ENCODE measurements around the gene PDE2A.

PDE2A gene

DNA sequence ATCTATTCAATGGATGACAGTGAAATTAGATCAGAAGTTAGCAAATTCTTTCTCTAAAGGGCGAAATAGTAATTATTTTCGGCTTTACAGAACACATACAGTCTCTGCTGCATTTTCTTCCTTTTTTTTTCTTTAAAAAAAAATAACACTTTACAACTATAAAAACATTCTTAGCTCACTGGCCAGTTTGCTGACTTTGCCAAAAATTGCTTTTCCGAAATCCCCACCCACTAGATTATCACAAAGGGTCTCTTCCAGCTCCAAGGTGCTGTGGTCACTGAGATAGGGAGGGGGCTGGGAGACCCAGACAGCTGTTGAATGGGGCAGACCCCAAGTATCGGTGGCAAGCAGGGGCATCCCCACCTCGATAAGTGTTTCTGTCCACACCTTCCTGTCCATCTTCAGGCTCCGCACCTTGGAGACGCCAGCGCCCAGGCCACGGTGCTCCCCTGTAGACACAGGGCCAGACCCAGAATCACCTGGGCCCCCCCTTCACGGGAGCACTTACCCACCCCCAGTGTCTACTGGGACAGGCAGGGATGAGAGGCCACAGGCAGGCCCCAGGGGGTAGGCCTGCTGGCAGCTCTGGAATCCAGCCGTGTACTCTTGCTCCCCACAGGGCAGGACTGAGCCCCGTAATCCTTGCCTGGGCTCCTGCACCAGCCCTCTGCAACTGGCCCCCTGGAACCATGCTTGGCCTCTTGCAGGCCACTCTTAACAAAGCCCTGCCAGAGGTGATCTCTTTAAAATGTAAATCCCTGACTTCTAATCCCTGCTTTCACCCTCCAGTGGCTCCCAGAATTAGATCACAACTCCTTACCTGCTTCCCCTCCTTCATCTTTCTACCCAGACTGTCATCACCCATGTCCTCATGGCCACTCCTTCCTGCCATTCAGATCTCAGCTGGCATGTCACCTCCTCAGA lies 31.5 kb upstream of the PDE2A start:
- no peaks in the 10 kb centered on the region for H3K9me3 ChIP-seq (ENCODE audit: control insufficient read depth, low read length)
- H3K36me3 ChIP-seq (ENCODE audit: control insufficient read depth, insufficient read depth, low read length): peaks cover 92% of the 10 kb centered on the region
- DNase-seq: no peak
- H3K27me3 ChIP-seq (replicated peaks; ENCODE audit: control insufficient read depth, insufficient read depth, low read length, poor library complexity, severe bottlenecking): no peaks in the 10 kb centered on the region
- H3K4me3 ChIP-seq (ENCODE audit: insufficient read depth, low read depth, low read length, poor library complexity, severe bottlenecking): no peak overlapping the region
- no peak overlapping the region for H3K27ac ChIP-seq (ENCODE audit: insufficient read depth, low read length, poor library complexity, severe bottlenecking)
- H3K4me1 ChIP-seq (ENCODE audit: control insufficient read depth, insufficient read depth, low read length, poor library complexity, severe bottlenecking): no peaks in the 10 kb centered on the region

DNA sequence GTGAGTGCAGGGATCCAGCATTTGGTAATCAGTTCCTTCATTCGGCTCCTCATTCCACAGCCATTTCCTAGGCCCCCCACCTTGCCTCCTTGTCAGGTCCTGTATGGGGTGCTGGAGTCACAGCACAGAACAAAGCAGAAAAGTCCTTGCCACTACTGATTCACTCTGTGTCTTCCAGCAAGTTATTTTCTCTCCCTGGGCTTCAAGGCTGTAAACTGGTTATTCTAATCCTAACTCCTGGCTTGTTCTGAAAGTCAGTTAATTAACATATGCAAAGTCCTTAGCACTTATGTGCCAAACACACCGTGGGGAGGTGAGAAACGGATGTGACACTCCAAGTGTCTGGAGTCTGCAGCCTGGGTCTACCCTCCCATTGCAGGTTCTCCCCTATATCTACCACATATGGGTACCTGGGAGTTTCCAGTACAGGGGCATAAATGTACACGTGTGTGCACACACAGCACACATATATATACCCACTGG lies 30.6 kb upstream of the PDE2A start:
- Histone ChIP-seq H3K9me3 (ENCODE audit: control insufficient read depth, low read length) (no peaks in the 10 kb centered on the region), H3K36me3 (ENCODE audit: control insufficient read depth, insufficient read depth, low read length) (peaks cover 92% of the 10 kb centered on the region), H3K27ac (ENCODE audit: insufficient read depth, low read length, poor library complexity, severe bottlenecking) (no peak overlapping the region), H3K4me3 (ENCODE audit: insufficient read depth, low read depth, low read length, poor library complexity, severe bottlenecking) (no peak overlapping the region), H3K27me3 (replicated peaks; ENCODE audit: control insufficient read depth, insufficient read depth, low read length, poor library complexity, severe bottlenecking) (no peaks in the 10 kb centered on the region), H3K4me1 (ENCODE audit: control insufficient read depth, insufficient read depth, low read length, poor library complexity, severe bottlenecking) (no peaks in the 10 kb centered on the region)
- no peak for DNase-seq

DNA sequence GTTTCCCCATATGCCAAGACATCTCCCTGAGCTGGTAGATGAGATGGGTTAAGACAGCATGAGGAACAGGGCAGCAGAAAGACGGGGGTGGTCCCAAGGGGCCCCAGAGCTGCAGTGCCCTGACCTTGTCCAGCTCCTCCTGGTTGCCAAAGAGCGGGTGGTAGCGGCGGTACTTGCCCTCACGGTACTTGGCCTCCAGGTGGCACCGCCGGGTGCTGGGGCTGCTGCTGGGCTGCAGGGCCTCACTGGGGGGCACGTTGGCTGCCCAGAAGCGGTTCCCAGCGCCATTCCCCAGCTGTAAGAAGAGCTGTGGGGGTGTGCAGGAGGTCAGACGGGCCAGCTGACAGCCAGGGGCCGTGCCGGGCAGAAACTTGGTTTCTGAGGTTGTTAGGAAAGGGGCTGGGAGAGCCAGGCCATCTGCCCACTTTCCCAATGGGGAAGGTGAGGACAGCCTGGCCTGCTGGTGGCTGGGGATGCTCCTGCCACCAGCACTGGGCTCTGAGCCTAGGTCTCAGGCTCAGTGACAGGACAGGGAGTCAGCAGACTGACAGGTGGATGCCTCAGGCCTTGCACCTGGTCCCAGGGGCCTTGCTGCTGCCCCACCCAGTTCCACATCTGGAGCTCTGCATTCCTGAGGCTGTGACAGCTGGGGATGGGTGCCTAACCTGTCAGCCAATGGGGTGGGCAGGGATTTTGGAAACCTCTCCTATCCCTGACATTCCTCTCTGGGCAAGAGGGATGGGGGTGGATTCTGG lies 30.0 kb upstream of the PDE2A start:
- H3K9me3 ChIP-seq (ENCODE audit: control insufficient read depth, low read length): no peaks in the 10 kb centered on the region
- H3K27me3 ChIP-seq (replicated peaks; ENCODE audit: control insufficient read depth, insufficient read depth, low read length, poor library complexity, severe bottlenecking): no peaks in the 10 kb centered on the region
- H3K4me3 ChIP-seq (ENCODE audit: insufficient read depth, low read depth, low read length, poor library complexity, severe bottlenecking): no peak overlapping the region
- peaks cover 92% of the 10 kb centered on the region for H3K36me3 ChIP-seq (ENCODE audit: control insufficient read depth, insufficient read depth, low read length)
- no peak overlapping the region for H3K27ac ChIP-seq (ENCODE audit: insufficient read depth, low read length, poor library complexity, severe bottlenecking)
- H3K4me1 ChIP-seq (ENCODE audit: control insufficient read depth, insufficient read depth, low read length, poor library complexity, severe bottlenecking): no peaks in the 10 kb centered on the region
- no peak for DNase-seq

DNA sequence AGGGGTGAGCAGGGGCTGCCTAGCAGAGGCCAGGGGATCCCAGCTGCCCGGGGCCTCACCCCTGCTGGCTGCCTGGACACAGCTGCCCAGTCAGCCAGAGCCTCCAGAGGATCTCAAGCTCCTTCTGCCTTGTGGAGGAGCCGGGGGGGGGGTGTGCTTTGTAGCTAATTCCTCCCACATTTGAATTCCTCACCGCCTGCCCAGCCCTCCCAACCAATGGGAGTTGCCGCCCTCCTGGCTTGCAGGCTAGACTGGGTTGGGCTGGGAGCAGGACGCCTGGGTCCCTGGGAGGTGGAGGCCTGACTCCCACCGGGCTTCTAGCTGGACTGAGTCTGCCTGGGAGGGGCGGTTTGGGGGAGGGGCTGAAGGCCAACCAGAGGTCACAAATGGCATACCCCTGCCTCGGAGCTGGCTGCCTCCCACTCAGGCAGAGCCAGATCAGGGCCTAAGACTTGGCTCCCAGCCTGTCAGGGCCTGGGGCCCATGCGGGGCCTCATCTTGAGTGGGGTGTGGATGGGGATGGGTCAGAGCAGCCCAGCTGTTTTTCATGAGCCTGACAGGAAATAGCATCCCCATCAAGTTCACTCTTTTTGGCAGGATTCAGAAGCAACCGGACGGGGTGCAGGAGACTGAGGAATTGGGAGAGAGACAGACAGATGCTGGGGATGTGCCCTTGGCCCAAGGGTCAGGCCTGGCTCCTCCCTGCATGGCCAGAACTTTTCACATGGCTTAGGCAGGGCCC lies 29.2 kb upstream of the PDE2A start:
- peaks cover 92% of the 10 kb centered on the region for H3K36me3 ChIP-seq (ENCODE audit: control insufficient read depth, insufficient read depth, low read length)
- H3K27me3 ChIP-seq (replicated peaks; ENCODE audit: control insufficient read depth, insufficient read depth, low read length, poor library complexity, severe bottlenecking): no peaks in the 10 kb centered on the region
- H3K4me1 ChIP-seq (ENCODE audit: control insufficient read depth, insufficient read depth, low read length, poor library complexity, severe bottlenecking): no peaks in the 10 kb centered on the region
- no peak for DNase-seq
- no peak overlapping the region for H3K4me3 ChIP-seq (ENCODE audit: insufficient read depth, low read depth, low read length, poor library complexity, severe bottlenecking)
- H3K27ac ChIP-seq (ENCODE audit: insufficient read depth, low read length, poor library complexity, severe bottlenecking): no peak overlapping the region
- no peaks in the 10 kb centered on the region for H3K9me3 ChIP-seq (ENCODE audit: control insufficient read depth, low read length)

DNA sequence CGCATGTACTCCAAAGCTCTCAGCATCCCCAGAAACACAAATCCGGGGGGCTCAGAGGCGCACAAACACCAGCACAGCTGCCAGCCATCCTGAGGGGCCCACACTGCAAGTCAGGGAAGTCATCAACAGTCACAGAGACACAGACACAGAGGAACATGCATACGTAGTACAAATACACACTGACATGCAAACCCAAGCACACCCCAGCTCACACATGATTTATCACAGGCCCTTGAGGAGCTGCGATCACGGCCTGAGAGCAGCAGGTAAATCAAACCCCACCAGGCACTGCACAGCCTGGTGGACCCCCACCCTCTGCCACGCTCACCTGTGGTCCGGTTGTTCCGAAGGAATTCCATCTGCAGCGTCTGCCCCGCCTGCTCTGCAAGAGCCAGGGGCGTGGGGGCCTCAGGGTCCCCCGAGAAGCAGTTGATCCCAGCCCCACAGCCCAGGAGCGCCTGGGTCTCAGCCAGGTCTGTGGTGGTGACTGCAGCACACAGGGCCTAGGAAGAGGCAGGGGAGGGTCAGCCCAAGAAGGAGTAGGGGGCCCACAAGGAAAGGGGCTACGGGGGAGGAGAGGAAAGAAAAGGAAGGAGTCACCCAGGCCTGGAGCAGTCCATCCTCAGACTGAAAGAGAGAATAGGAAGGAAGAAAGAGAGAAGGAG lies 28.5 kb upstream of the PDE2A start:
- Histone ChIP-seq H3K4me1 (ENCODE audit: control insufficient read depth, insufficient read depth, low read length, poor library complexity, severe bottlenecking) (no peaks in the 10 kb centered on the region), H3K4me3 (ENCODE audit: insufficient read depth, low read depth, low read length, poor library complexity, severe bottlenecking) (no peak overlapping the region), H3K9me3 (ENCODE audit: control insufficient read depth, low read length) (no peaks in the 10 kb centered on the region), H3K27ac (ENCODE audit: insufficient read depth, low read length, poor library complexity, severe bottlenecking) (no peak overlapping the region), H3K27me3 (replicated peaks; ENCODE audit: control insufficient read depth, insufficient read depth, low read length, poor library complexity, severe bottlenecking) (no peaks in the 10 kb centered on the region), H3K36me3 (ENCODE audit: control insufficient read depth, insufficient read depth, low read length) (peaks cover 92% of the 10 kb centered on the region)
- no peak for DNase-seq

DNA sequence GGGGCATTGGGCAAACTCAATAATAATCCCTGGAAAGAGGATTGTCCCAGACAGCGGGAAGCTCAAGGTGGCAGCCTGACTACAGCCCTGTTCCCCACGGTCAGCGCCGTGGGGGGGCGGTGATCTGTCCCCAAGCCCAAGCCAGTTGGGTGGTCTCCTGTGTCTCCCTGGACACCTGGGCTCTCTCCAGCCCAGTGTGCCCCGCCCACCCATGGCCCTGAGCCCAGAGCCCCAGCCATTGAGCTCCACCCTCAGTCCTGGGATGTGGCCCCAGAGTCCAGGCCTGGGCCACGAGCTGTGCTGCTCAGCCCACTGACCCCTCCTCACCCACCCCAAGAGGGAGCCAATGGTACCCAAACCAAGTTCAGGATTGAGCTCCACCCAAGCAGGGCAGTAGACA lies 27.9 kb upstream of the PDE2A start:
- H3K4me3 ChIP-seq (ENCODE audit: insufficient read depth, low read depth, low read length, poor library complexity, severe bottlenecking): no peak overlapping the region
- H3K27me3 ChIP-seq (replicated peaks; ENCODE audit: control insufficient read depth, insufficient read depth, low read length, poor library complexity, severe bottlenecking): no peaks in the 10 kb centered on the region
- no peaks in the 10 kb centered on the region for H3K9me3 ChIP-seq (ENCODE audit: control insufficient read depth, low read length)
- no peak overlapping the region for H3K27ac ChIP-seq (ENCODE audit: insufficient read depth, low read length, poor library complexity, severe bottlenecking)
- no peak for DNase-seq
- H3K36me3 ChIP-seq (ENCODE audit: control insufficient read depth, insufficient read depth, low read length): peaks cover 92% of the 10 kb centered on the region
- no peaks in the 10 kb centered on the region for H3K4me1 ChIP-seq (ENCODE audit: control insufficient read depth, insufficient read depth, low read length, poor library complexity, severe bottlenecking)

DNA sequence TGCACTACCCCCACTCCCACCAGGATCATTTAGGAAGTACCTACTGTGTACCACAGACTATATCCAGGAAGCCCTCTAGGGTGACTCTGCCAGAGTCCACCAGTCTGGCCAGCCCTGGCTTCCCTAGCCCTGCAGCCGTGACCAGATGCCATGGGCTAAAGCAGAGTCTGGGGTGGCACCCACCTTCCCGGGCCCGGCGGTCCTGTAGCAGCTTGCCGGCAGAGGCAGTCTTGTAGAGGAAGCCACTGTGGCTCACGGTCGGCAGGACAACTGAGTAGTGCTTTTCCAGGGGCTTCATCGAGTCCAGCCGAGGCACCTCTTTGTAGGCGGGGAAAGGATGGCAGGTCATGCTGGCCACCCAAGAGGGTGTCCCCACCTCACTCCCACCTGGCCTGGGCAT lies 27.2 kb upstream of the PDE2A start:
- no peak overlapping the region for H3K27ac ChIP-seq (ENCODE audit: insufficient read depth, low read length, poor library complexity, severe bottlenecking)
- DNase-seq: no peak
- peaks cover 92% of the 10 kb centered on the region for H3K36me3 ChIP-seq (ENCODE audit: control insufficient read depth, insufficient read depth, low read length)
- H3K27me3 ChIP-seq (replicated peaks; ENCODE audit: control insufficient read depth, insufficient read depth, low read length, poor library complexity, severe bottlenecking): no peaks in the 10 kb centered on the region
- no peak overlapping the region for H3K4me3 ChIP-seq (ENCODE audit: insufficient read depth, low read depth, low read length, poor library complexity, severe bottlenecking)
- no peaks in the 10 kb centered on the region for H3K9me3 ChIP-seq (ENCODE audit: control insufficient read depth, low read length)
- H3K4me1 ChIP-seq (ENCODE audit: control insufficient read depth, insufficient read depth, low read length, poor library complexity, severe bottlenecking): no peaks in the 10 kb centered on the region

DNA sequence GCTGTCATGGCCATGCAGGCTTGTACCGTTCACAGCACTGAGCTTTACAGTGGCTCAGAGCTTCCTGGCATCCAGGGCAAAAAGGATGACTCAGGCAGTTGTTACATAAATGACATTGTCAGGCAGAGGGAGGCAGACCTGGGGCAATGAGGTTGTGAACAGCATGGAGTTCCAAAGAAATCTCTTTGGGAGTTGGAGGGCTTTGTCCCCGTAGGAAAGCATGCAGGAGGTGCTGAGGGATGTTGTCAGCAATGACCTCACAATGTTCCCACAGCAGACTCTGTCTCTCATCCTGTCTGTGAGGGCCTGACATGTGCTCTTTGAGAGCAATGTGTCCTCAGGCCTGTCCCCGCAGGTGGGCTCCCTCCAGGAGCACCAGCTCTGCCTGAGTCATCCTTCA lies 25.9 kb upstream of the PDE2A start:
- DNase-seq: no peak
- Histone ChIP-seq H3K36me3 (ENCODE audit: control insufficient read depth, insufficient read depth, low read length) (peaks cover 92% of the 10 kb centered on the region), H3K27ac (ENCODE audit: insufficient read depth, low read length, poor library complexity, severe bottlenecking) (no peak overlapping the region), H3K4me1 (ENCODE audit: control insufficient read depth, insufficient read depth, low read length, poor library complexity, severe bottlenecking) (no peaks in the 10 kb centered on the region), H3K4me3 (ENCODE audit: insufficient read depth, low read depth, low read length, poor library complexity, severe bottlenecking) (no peak overlapping the region), H3K27me3 (replicated peaks; ENCODE audit: control insufficient read depth, insufficient read depth, low read length, poor library complexity, severe bottlenecking) (no peaks in the 10 kb centered on the region), H3K9me3 (ENCODE audit: control insufficient read depth, low read length) (no peaks in the 10 kb centered on the region)

DNA sequence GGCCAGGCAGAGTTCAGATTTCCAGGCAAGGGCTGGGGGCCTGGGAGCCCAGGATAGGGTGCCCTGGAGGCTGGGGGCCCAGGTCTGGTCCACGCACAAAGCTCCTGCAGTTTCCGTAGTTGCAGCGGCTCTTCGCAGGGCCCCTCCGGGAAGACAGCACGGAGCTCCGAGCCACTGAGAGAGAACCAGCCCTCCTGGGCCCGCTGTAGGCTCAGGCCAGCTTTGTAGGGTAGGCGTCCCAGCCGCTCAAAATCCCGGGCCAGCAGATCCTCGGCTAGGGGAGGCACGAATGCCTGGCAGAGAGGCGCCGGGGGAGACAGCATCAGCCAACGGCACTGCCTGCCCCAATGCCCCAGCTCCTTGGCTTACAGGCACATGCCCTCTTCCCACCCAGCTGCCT lies 23.6 kb upstream of the PDE2A start:
- Histone ChIP-seq H3K4me3 (ENCODE audit: insufficient read depth, low read depth, low read length, poor library complexity, severe bottlenecking) (no peak overlapping the region), H3K27ac (ENCODE audit: insufficient read depth, low read length, poor library complexity, severe bottlenecking) (no peak overlapping the region), H3K36me3 (ENCODE audit: control insufficient read depth, insufficient read depth, low read length) (peaks cover 96% of the 10 kb centered on the region), H3K4me1 (ENCODE audit: control insufficient read depth, insufficient read depth, low read length, poor library complexity, severe bottlenecking) (no peaks in the 10 kb centered on the region), H3K27me3 (replicated peaks; ENCODE audit: control insufficient read depth, insufficient read depth, low read length, poor library complexity, severe bottlenecking) (no peaks in the 10 kb centered on the region), H3K9me3 (ENCODE audit: control insufficient read depth, low read length) (no peaks in the 10 kb centered on the region)
- DNase-seq: no peak

All from effector memory CD4-positive, alpha-beta T cell (primary cell).